A549 (cell line): Measurements from ENCODE around the gene SH3TC2. TPM values are rescaled to one million over a fixed set of nuclear protein-coding genes. Genes with fewer than 3 reads are reported as not detected.

Experiments
- ATAC-seq, 2 experiments: fragments of 200-7000 bp in 1 of 2; fragments of >200 bp in 1 of 2; cut with Nextera tagmentation in 1 of 2; cut with Tn5 transposase in 1 of 2; 3 replicates each; pipeline versions ENCODE4 v1.8.0 to v1.9.1; 2018 to 2020; ENCODE audit warnings: mild to moderate bottlenecking in 1 of 2, moderate library complexity in 1 of 2
- CTCF ChIA-PET: fragments of 300-600 bp; sonication (Branson Sonifier 250); formaldehyde crosslinking; extraction: SDS; loops from one replicate; lab custom pipeline; 2021; ENCODE audit warnings: antibody characterized with exemption, inconsistent platforms; lab: Yijun Ruan, JAX
- POLR2A ChIA-PET: fragments of 350-600 bp; formaldehyde crosslinking; extraction: SDS; loops from one replicate; lab custom pipeline; 2021; ENCODE audit warnings: antibody characterized with exemption, inconsistent platforms; lab: Yijun Ruan, JAX
- DNase-seq, 2 experiments: peaks; one replicate each; pipeline versions ENCODE4 v3.0.0 to v3.0.0-alpha.2; 2011 to 2016; ENCODE audit warnings: low read depth in 1 of 2, low spot score in 1 of 2
- FAIRE-seq: peaks from 2 replicates; lab custom pipeline; 2011; peaks lifted over from hg19 to GRCh38; lab: Jason Lieb, UNC
- H3K27ac ChIP-seq, 2 experiments: fragments of >200 bp; sonication (Bioruptor Twin); formaldehyde crosslinking; 3 replicates each; pipeline ENCODE4 v1.5.1; 2016 to 2017
- H3K4me1 ChIP-seq: fragments of >200 bp; sonication (Bioruptor Twin); formaldehyde crosslinking; 3 replicates; pipeline ENCODE4 v1.6.1; 2016
- H3K4me2 ChIP-seq: fragments of >200 bp; sonication (Bioruptor Twin); formaldehyde crosslinking; 3 replicates; pipeline ENCODE4 v1.6.1; 2016
- H3K4me3 ChIP-seq: fragments of >200 bp; sonication (Bioruptor Twin); formaldehyde crosslinking; 3 replicates; pipeline ENCODE4 v1.5.1; 2016
- H3K9me3 ChIP-seq: fragments of >200 bp; sonication (Bioruptor Twin); formaldehyde crosslinking; 3 replicates; pipeline ENCODE4 v1.6.1; 2016
- CBX2 ChIP-seq: fragments of 200-600 bp; sonication (generic); IDR thresholded peaks from 2 replicates; pipeline ENCODE4 v1.6.1; 2016; ENCODE audit warnings: low read depth, mild to moderate bottlenecking, borderline replicate concordance
- CBX8 ChIP-seq: fragments of 200-600 bp; sonication (generic); IDR thresholded peaks from 2 replicates; pipeline ENCODE4 v1.6.1; 2016
- CHD2 ChIP-seq: fragments of 150-350 bp; IDR thresholded peaks from 2 replicates; pipeline ENCODE4 v1.6.1; 2014; ENCODE audit warnings: low read length; ENCODE audit not compliant: partially characterized antibody
- CHD4 ChIP-seq: fragments of 200-600 bp; sonication (generic); IDR thresholded peaks from 2 replicates; pipeline ENCODE4 v1.6.1; 2016; ENCODE audit warnings: antibody characterized with exemption, mild to moderate bottlenecking, borderline replicate concordance
- EHF ChIP-seq: fragments of 250-450 bp; sonication (Bioruptor Pico); IDR thresholded peaks from 2 replicates; pipeline ENCODE4 v1.5.0; 2020; ENCODE audit warnings: mild to moderate bottlenecking
- EHMT2 ChIP-seq: fragments of 200-600 bp; sonication (generic); IDR thresholded peaks from 2 replicates; pipeline ENCODE4 v1.6.1; 2016; ENCODE audit warnings: antibody characterized with exemption, low read depth, mild to moderate bottlenecking, moderate library complexity
- FOSL2 ChIP-seq, 2 experiments: fragments of 450-650 bp in 1 of 2; fragments of >200 bp in 1 of 2; sonication (Bioruptor Twin) in 1 of 2; formaldehyde crosslinking; IDR thresholded peaks; 2 replicates each; pipeline versions ENCODE4 v1.5.0 to v1.6.1; 2016 to 2020; ENCODE audit warnings: mild to moderate bottlenecking in 1 of 2, moderate library complexity in 1 of 2
- FOXS1 ChIP-seq: fragments of 250-450 bp; sonication (Bioruptor Pico); IDR thresholded peaks from 2 replicates; pipeline ENCODE4 v1.5.0; 2020; ENCODE audit warnings: mild to moderate bottlenecking, moderate library complexity
- GATA3 ChIP-seq: IDR thresholded peaks from 2 replicates; pipeline ENCODE4 v1.6.1; 2012; ENCODE audit warnings: borderline replicate concordance
- HDAC2 ChIP-seq: fragments of 200-600 bp; sonication (generic); IDR thresholded peaks from 2 replicates; pipeline ENCODE4 v1.6.1; 2016
- KDM1A ChIP-seq: fragments of 200-600 bp; sonication (generic); IDR thresholded peaks from 2 replicates; pipeline ENCODE4 v1.6.1; 2016; ENCODE audit warnings: low read depth, mild to moderate bottlenecking
- MAX ChIP-seq: IDR thresholded peaks from 2 replicates; pipeline ENCODE4 v1.6.1; 2012
- MYC ChIP-seq: IDR thresholded peaks from 2 replicates; pipeline ENCODE4 v1.6.1; 2012; ENCODE audit warnings: mild to moderate bottlenecking, inconsistent platforms, low read length, improper control_type of control experiment, borderline replicate concordance
- NFE2L2 ChIP-seq: fragments of 150-350 bp; conservative IDR thresholded peaks from 2 replicates; pipeline ENCODE4 v1.6.1; 2014; ENCODE audit warnings: low read length
- POLR2A ChIP-seq: IDR thresholded peaks from 2 replicates; pipeline ENCODE4 v1.6.1; 2012; ENCODE audit warnings: mild to moderate bottlenecking, low read length
- RARB ChIP-seq: fragments of 250-450 bp; sonication (Bioruptor Pico); IDR thresholded peaks from 2 replicates; pipeline ENCODE4 v1.8.0; 2021; ENCODE audit warnings: mild to moderate bottlenecking, moderate library complexity
- RCOR1 ChIP-seq: fragments of 150-350 bp; IDR thresholded peaks from 2 replicates; pipeline ENCODE4 v1.6.1; 2014; ENCODE audit warnings: antibody characterized with exemption, low read length, low read depth
- REST ChIP-seq: fragments of 200-600 bp; sonication (generic); IDR thresholded peaks from 2 replicates; pipeline ENCODE4 v1.6.1; 2016; ENCODE audit warnings: antibody characterized with exemption, mild to moderate bottlenecking, moderate library complexity
- RFX5 ChIP-seq: fragments of 450-650 bp; IDR thresholded peaks from 2 replicates; pipeline ENCODE4 v1.7.1; 2014; ENCODE audit warnings: antibody characterized with exemption, mild to moderate bottlenecking, moderate library complexity
- SMC3 ChIP-seq: fragments of >200 bp; sonication (Bioruptor Twin); formaldehyde crosslinking; IDR thresholded peaks from 3 replicates; pipeline ENCODE4 v1.6.1; 2018; ENCODE audit warnings: inconsistent platforms
- TFCP2L1 ChIP-seq: fragments of 250-450 bp; sonication (Bioruptor Pico); IDR thresholded peaks from 2 replicates; pipeline ENCODE4 v1.5.0; 2021; ENCODE audit warnings: mild to moderate bottlenecking
- TP53 ChIP-seq: fragments of 250-450 bp; sonication (Bioruptor Pico); IDR thresholded peaks from 2 replicates; pipeline ENCODE4 v1.5.0; 2021; ENCODE audit warnings: mild to moderate bottlenecking, moderate library complexity
- ZC3H11A ChIP-seq: fragments of 450-650 bp; IDR thresholded peaks from 2 replicates; pipeline ENCODE4 v1.6.1; 2014; ENCODE audit warnings: antibody characterized with exemption, mild to moderate bottlenecking
- ZFP36 ChIP-seq: fragments of 450-650 bp; IDR thresholded peaks from 2 replicates; pipeline ENCODE4 v1.6.1; 2014; ENCODE audit warnings: borderline replicate concordance; ENCODE audit not compliant: partially characterized antibody
- WGBS: methylation state at CpG from one replicate; pipeline ENCODE4 v1.1.6; 2017; ENCODE audit errors: missing lambda C conversion rate; 5-methylcytosine and 5-hydroxymethylcytosine counted together
- polyA plus RNA-seq, 4 experiments: library from polyadenylated mRNA; depleted of rRNA in 3 of 4; stranded (reverse); fragments of >200 nt; fragmentation: RNase III in 1 of 4; extraction: RNeasy Plus Mini Kit Qiagen cat#74134 plus additional on column Dnase treatment in 1 of 4; gene quantifications; 2 replicates in 3 of 4; 3 replicates in 1 of 4; pipeline ENCODE4 v1.2.3, GENCODE V29; 2011 to 2017
- TF ChIP-seq, protein P1 (sequence below): IDR thresholded peaks from 2 replicates; pipeline ENCODE4 v1.6.1; 2012; ENCODE audit warnings: low read depth, borderline replicate concordance
- TF ChIP-seq, protein P2 (sequence below): fragments of >200 bp; sonication (Bioruptor Twin); formaldehyde crosslinking; IDR thresholded peaks from 3 replicates; pipeline ENCODE4 v1.6.1; 2016
- TF ChIP-seq, protein P3 (sequence below): fragments of 250-450 bp; sonication (Bioruptor Pico); IDR thresholded peaks from 2 replicates; pipeline ENCODE4 v1.5.0; 2020; ENCODE audit warnings: low read depth, mild to moderate bottlenecking, moderate library complexity

Gene SH3TC2
- polyA plus RNA-seq, 2 of the 4 experiments (the other 2 are of a cell fraction): 0.06 to 0.34 TPM

DNA sequence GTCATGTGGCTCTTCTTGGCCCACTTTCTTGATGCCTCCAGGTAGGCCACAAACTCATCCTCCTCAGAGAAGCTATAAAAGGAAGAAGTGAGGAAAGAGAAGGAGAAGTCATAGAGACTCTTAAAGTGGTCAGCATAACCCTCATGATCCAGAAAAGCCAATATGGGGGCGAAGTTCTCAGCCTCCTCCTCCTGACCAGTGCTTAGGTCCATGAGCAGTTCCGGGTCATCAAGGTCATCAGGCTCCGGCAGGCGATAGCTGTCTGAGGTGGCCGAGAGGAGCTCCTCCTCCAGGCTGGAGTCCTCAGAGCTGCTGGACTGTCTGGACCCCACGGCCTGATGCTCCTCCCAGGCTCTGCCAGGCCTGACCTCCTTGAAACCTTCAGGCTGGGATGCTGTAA, 34.7 kb downstream of the SH3TC2 start (continued):
- TF ChIP-seq, protein P1, sequence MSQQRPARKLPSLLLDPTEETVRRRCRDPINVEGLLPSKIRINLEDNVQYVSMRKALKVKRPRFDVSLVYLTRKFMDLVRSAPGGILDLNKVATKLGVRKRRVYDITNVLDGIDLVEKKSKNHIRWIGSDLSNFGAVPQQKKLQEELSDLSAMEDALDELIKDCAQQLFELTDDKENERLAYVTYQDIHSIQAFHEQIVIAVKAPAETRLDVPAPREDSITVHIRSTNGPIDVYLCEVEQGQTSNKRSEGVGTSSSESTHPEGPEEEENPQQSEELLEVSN: no peak
- no peak for TF ChIP-seq NFE2L2
- TF ChIP-seq EHF (CRISPR knock-in tag): no peak
- TF ChIP-seq RFX5: no peak
- TF ChIP-seq CHD4: no peak
- no peak for TF ChIP-seq GATA3
- no peak for TF ChIP-seq REST

- WGBS: 90% methylated on average over 8 of the region's 12 CpGs
- Histone ChIP-seq H3K4me1 (no peaks in the 10 kb centered on the region), H3K4me3 (no peak overlapping the region), H3K9me3 (no peaks in the 10 kb centered on the region), H3K27ac (no peak overlapping the region), H3K4me2 (no peak overlapping the region)
- CTCF ChIA-PET: interaction anchor here (0.9 to 16.9 kb wide), 7 partner anchors 8 to 290 kb away, joined by 3 to 432 read pairs (median 4); no protein-coding TSS in a partner anchor
- ATAC-seq (no peak), DNase-seq (no peak), FAIRE-seq (no peak)
- POLR2A ChIA-PET: no interaction called here
- no peak for TF ChIP-seq RCOR1
- TF ChIP-seq ZC3H11A: no peak
- no peak for TF ChIP-seq FOXS1
- TF ChIP-seq EHMT2: no peak
- no peak for TF ChIP-seq TP53 (CRISPR knock-in tag)
- TF ChIP-seq POLR2A: no peak
- TF ChIP-seq CHD2: no peak
Measured at GRCh38 chr5:149027636-149028035, 35.2 kb downstream of the SH3TC2 start.

- Histone ChIP-seq H3K9me3 (no peaks in the 10 kb centered on the region), H3K4me3 (no peak overlapping the region), H3K4me2 (no peak overlapping the region), H3K4me1 (no peaks in the 10 kb centered on the region)
- DNase-seq (no peak), FAIRE-seq (no peak)
- TF ChIP-seq TFCP2L1 (no peak), SMC3 (no peak), CBX2 (no peak), ZC3H11A (no peak), FOXS1 (no peak), CBX8 (no peak), HDAC2 (no peak), TP53 (CRISPR knock-in tag) (no peak), ZFP36 (no peak), RARB (CRISPR knock-in tag) (no peak), FOSL2 (IDR thresholded peaks at IDR 0.05) (no peak), FOSL2 (CRISPR knock-in tag; IDR thresholded peaks at IDR 0.05) (no peak), MYC (no peak), MAX (no peak), RCOR1 (no peak), KDM1A (no peak), EHF (CRISPR knock-in tag) (no peak)
- TF ChIP-seq, protein P2, sequence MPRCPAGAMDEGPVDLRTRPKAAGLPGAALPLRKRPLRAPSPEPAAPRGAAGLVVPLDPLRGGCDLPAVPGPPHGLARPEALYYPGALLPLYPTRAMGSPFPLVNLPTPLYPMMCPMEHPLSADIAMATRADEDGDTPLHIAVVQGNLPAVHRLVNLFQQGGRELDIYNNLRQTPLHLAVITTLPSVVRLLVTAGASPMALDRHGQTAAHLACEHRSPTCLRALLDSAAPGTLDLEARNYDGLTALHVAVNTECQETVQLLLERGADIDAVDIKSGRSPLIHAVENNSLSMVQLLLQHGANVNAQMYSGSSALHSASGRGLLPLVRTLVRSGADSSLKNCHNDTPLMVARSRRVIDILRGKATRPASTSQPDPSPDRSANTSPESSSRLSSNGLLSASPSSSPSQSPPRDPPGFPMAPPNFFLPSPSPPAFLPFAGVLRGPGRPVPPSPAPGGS: no peak
- TF ChIP-seq, protein P3, sequence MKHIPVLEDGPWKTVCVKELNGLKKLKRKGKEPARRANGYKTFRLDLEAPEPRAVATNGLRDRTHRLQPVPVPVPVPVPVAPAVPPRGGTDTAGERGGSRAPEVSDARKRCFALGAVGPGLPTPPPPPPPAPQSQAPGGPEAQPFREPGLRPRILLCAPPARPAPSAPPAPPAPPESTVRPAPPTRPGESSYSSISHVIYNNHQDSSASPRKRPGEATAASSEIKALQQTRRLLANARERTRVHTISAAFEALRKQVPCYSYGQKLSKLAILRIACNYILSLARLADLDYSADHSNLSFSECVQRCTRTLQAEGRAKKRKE (CRISPR knock-in tag): no peak
- TF ChIP-seq, all 56 proteins: peak for 0
- no peak overlapping the region for H3K27ac ChIP-seq
- ChIA-PET CTCF (interaction anchor here (1.1 to 16.9 kb wide), 9 partner anchors 10 to 582 kb away, joined by 3 to 432 read pairs (median 3); no protein-coding TSS in a partner anchor), POLR2A (no interaction called here)
- ATAC-seq: no peak
Measured at GRCh38 chr5:149024943-149025342, 37.9 kb downstream of the SH3TC2 start.
